A673 (cell line): Measurements from ENCODE around the gene TBL3. TPM values are rescaled to one million over a fixed set of nuclear protein-coding genes. Genes with fewer than 3 reads are reported as not detected.
A peak's percentile ranks its signal among the peaks of the same experiment; 100 is the strongest.

Source experiments
- BruUV-seq: library from RNA; stranded (reverse); fragments of 400-500 nt; replicated peaks from 2 replicates; lab custom pipeline; 2021; lab: Mats Ljungman, UMichigan
- CTCF ChIA-PET: fragments of 300-600 bp; sonication (Branson Sonifier 250); formaldehyde crosslinking; loops from one replicate; lab custom pipeline; 2022; ENCODE audit warnings: antibody characterized with exemption; lab: Charles Lee
- POLR2A ChIA-PET: fragments of 300-600 bp; sonication (Branson Sonifier 250); formaldehyde crosslinking; loops from one replicate; lab custom pipeline; 2022; ENCODE audit warnings: antibody characterized with exemption; ENCODE audit not compliant: low non-redundant PET; lab: Charles Lee
- DNase-seq: peaks from one replicate; pipeline ENCODE4 v3.0.0-alpha.2; 2015; ENCODE audit warnings: low spot score
- H3K27ac ChIP-seq: fragments of 200-600 bp; sonication (generic); 2 replicates; pipeline ENCODE4 v1.5.1; 2016; ENCODE audit warnings: mixed run types, low read depth, mild to moderate bottlenecking, mixed read lengths, antibody characterized with exemption, low read length; ENCODE audit not compliant: poor library complexity, severe bottlenecking
- H3K27me3 ChIP-seq: fragments of 200-600 bp; sonication (generic); replicated peaks from 2 replicates; pipeline ENCODE4 v1.6.1; 2017; ENCODE audit warnings: mixed run types, low read depth, mild to moderate bottlenecking, mixed read lengths, antibody characterized with exemption, low read length; ENCODE audit not compliant: insufficient read depth, poor library complexity
- H3K36me3 ChIP-seq: fragments of 200-600 bp; sonication (generic); 2 replicates; pipeline ENCODE4 v1.6.1; 2016; ENCODE audit warnings: mixed run types, mild to moderate bottlenecking, mixed read lengths, antibody characterized with exemption, low read length; ENCODE audit not compliant: insufficient read depth, poor library complexity, severe bottlenecking
- H3K4me1 ChIP-seq: fragments of 200-600 bp; sonication (generic); 2 replicates; pipeline ENCODE4 v1.6.1; 2017; ENCODE audit warnings: mixed run types, mild to moderate bottlenecking, mixed read lengths, antibody characterized with exemption, low read length; ENCODE audit not compliant: insufficient read depth, poor library complexity, severe bottlenecking
- H3K4me3 ChIP-seq: fragments of 200-600 bp; sonication (generic); 2 replicates; pipeline ENCODE4 v1.5.1; 2016; ENCODE audit warnings: low read depth, mixed run types, mild to moderate bottlenecking, mixed read lengths, low read length; ENCODE audit not compliant: poor library complexity, severe bottlenecking
- H3K9me3 ChIP-seq: fragments of 200-600 bp; sonication (generic); 2 replicates; pipeline ENCODE4 v1.6.1; 2016; ENCODE audit warnings: mixed run types, low read depth, mild to moderate bottlenecking, mixed read lengths, antibody characterized with exemption, low read length; ENCODE audit not compliant: poor library complexity, severe bottlenecking
- CTCF ChIP-seq: fragments of 300-800, 200-600 bp; sonication (generic); conservative IDR thresholded peaks from 2 replicates; pipeline ENCODE4 v1.5.1; 2017; ENCODE audit warnings: low read depth, mild to moderate bottlenecking, antibody characterized with exemption, low read length, moderate library complexity, mixed read lengths
- EZH2 ChIP-seq: fragments of 200-600 bp; sonication (generic); IDR thresholded peaks from 2 replicates; pipeline ENCODE4 v1.6.1; 2017; ENCODE audit warnings: borderline replicate concordance, low read depth, mild to moderate bottlenecking, mixed read lengths, antibody characterized with exemption, low read length; ENCODE audit not compliant: poor library complexity, severe bottlenecking
- intact Hi-C: fragments of 100-400 bp; cut with micrococcal nuclease; formaldehyde crosslinking; loops from one replicate; pipeline ENCODE4 v1.10.0; 2022; ENCODE audit not compliant: unreplicated experiment
- total RNA-seq: library from RNA; stranded (reverse); gene quantifications from 2 replicates; pipeline ENCODE4 v1.2.3, GENCODE V29; 2021

TBL3 gene
- total RNA-seq, 1 experiment from 2014 or later = 58.4 TPM

- no peaks in the 10 kb centered on the region for H3K9me3 ChIP-seq
- no peak for DNase-seq
- H3K4me3 ChIP-seq = no peak overlapping the region
- BruUV-seq = no TSS peak
- ChIA-PET CTCF (interaction anchor here (0.6 kb wide), 1 partner anchor 149 kb away, joined by 8 read pairs; no protein-coding TSS in a partner anchor), POLR2A (interaction anchor here (1.0 kb wide), 1 partner anchor 27 kb away, joined by 3 read pairs; the partner anchor contains the start of gene RPS2)
- TF ChIP-seq CTCF = no peak
- no peak for TF ChIP-seq EZH2
- intact Hi-C loops = no loop called here
- peaks cover 17% of the 10 kb centered on the region for H3K27me3 ChIP-seq
- H3K27ac ChIP-seq = no peak overlapping the region
- peaks cover 6% of the 10 kb centered on the region for H3K4me1 ChIP-seq
- no peaks in the 10 kb centered on the region for H3K36me3 ChIP-seq
These were observed 19.7 kb downstream of the TBL3 start for GRCh38 chr16:1991588-1991947.

- Histone ChIP-seq H3K4me1 (peaks cover 6% of the 10 kb centered on the region), H3K4me3 (no peak overlapping the region), H3K27ac (no peak overlapping the region), H3K27me3 (peaks cover 17% of the 10 kb centered on the region), H3K9me3 (no peaks in the 10 kb centered on the region), H3K36me3 (peaks cover 5% of the 10 kb centered on the region)
- CTCF ChIA-PET = interaction anchor here (0.6 kb wide), 1 partner anchor 149 kb away, joined by 8 read pairs; no protein-coding TSS in a partner anchor
- BruUV-seq = no TSS peak
- peak; percentile 93 for DNase-seq
- POLR2A ChIA-PET = interaction anchor here (1.0 kb wide), 1 partner anchor 27 kb away, joined by 3 read pairs; the partner anchor contains the start of gene RPS2
- intact Hi-C loops = no loop called here
- no peak for TF ChIP-seq CTCF
- no peak for TF ChIP-seq EZH2
These were observed 20.3 kb downstream of the TBL3 start for GRCh38 chr16:1991948-1992703.

- TF ChIP-seq EZH2 (no peak), CTCF (no peak)
- H3K4me3 ChIP-seq = no peak overlapping the region
- no peak for DNase-seq
- POLR2A ChIA-PET = interaction anchor here (1.0 kb wide), 1 partner anchor 28 kb away, joined by 3 read pairs; the partner anchor contains the start of gene RPS2
- H3K9me3 ChIP-seq = no peaks in the 10 kb centered on the region
- peaks cover 17% of the 10 kb centered on the region for H3K27me3 ChIP-seq
- peaks cover 11% of the 10 kb centered on the region for H3K36me3 ChIP-seq
- CTCF ChIA-PET = no interaction called here
- intact Hi-C loops = no loop called here
- H3K4me1 ChIP-seq = peaks cover 6% of the 10 kb centered on the region
- no peak overlapping the region for H3K27ac ChIP-seq
- BruUV-seq = no TSS peak
These were observed 21.0 kb downstream of the TBL3 start for GRCh38 chr16:1992704-1993317.
